GM12878 (cell line): ENCODE measurements around the gene TPK1. TPM values are rescaled to one million over a fixed set of nuclear protein-coding genes. Genes with fewer than 3 reads are reported as not detected.

ENCODE experiments used
- ATAC-seq: fragments of 200-7000 bp; cut with Tn5 transposase; 3 replicates; pipeline ENCODE4 v1.9.1; 2020; ENCODE audit warnings: mild to moderate bottlenecking, moderate library complexity
- BruUV-seq: library from RNA; stranded (reverse); fragments of 400-500 nt; replicated peaks from 2 replicates; lab custom pipeline; 2021; lab: Mats Ljungman, UMichigan
- CTCF ChIA-PET: fragments of 300-600 bp; sonication (Branson Sonifier 250); formaldehyde crosslinking; extraction: SDS; loops from one replicate; lab custom pipeline; 2021; ENCODE audit warnings: inconsistent platforms; lab: Yijun Ruan, JAX
- POLR2A ChIA-PET: fragments of 350-600 bp; formaldehyde crosslinking; extraction: SDS; loops from one replicate; lab custom pipeline; 2021; ENCODE audit warnings: inconsistent platforms; lab: Charles Lee
- RAD21 ChIA-PET: fragments of 300-600 bp; sonication (Branson Sonifier 250); formaldehyde crosslinking; loops from one replicate; lab custom pipeline; 2023; ENCODE audit warnings: antibody characterized with exemption; ENCODE audit not compliant: unreplicated experiment; lab: Charles Lee
- SMC1A ChIA-PET: fragments of 300-600 bp; sonication (Branson Sonifier 250); formaldehyde crosslinking; loops from one replicate; lab custom pipeline; 2023; ENCODE audit not compliant: unreplicated experiment, uncharacterized antibody; lab: Charles Lee
- DNase-seq: peaks from one replicate; pipeline ENCODE4 v3.0.0-alpha.2; 2011; ENCODE audit warnings: low read depth, low spot score
- FAIRE-seq: peaks from 3 replicates; lab custom pipeline; 2011; peaks lifted over from hg19 to GRCh38; lab: Jason Lieb, UNC
- H2AFZ ChIP-seq: 2 replicates; pipeline ENCODE4 v1.6.0; 2011; ENCODE audit warnings: low read depth, low read length, control low read depth; ENCODE audit not compliant: control insufficient read depth
- H3K27ac ChIP-seq: 2 replicates; pipeline ENCODE4 v1.5.1; 2011; ENCODE audit warnings: control low read depth; ENCODE audit not compliant: control insufficient read depth, insufficient read depth
- H3K27me3 ChIP-seq, 2 experiments: replicated peaks in 1 of 2; 2 replicates each; pipeline versions ENCODE4 v1.6.0 to v1.6.1; 2011; ENCODE audit warnings: low read length in 1 of 2; ENCODE audit not compliant: control insufficient read depth in 2 of 2, insufficient read depth in 2 of 2
- H3K36me3 ChIP-seq, 2 experiments: 2 replicates each; pipeline ENCODE4 v1.5.1; 2011; ENCODE audit warnings: low read length in 1 of 2; ENCODE audit not compliant: control insufficient read depth in 2 of 2, insufficient read depth in 2 of 2
- H3K4me1 ChIP-seq: 2 replicates; pipeline ENCODE4 v1.6.1; 2011; ENCODE audit warnings: mild to moderate bottlenecking, low read length, moderate library complexity, mixed read lengths; ENCODE audit not compliant: control insufficient read depth, insufficient read depth
- H3K4me2 ChIP-seq: 2 replicates; pipeline ENCODE4 v1.6.0; 2011; ENCODE audit warnings: control low read depth; ENCODE audit not compliant: control insufficient read depth, insufficient read depth
- H3K4me3 ChIP-seq: fragments of 200-600 bp; sonication (generic); 2 replicates; pipeline ENCODE4 v1.5.1; 2016
- H3K79me2 ChIP-seq: 2 replicates; pipeline ENCODE4 v1.6.0; 2011; ENCODE audit warnings: low read length; ENCODE audit not compliant: control insufficient read depth, insufficient read depth
- H3K9ac ChIP-seq: 2 replicates; pipeline ENCODE4 v1.8.0; 2011; ENCODE audit warnings: low read length, control low read depth, mixed read lengths; ENCODE audit not compliant: control insufficient read depth, insufficient read depth
- H3K9me3 ChIP-seq: replicated peaks from 3 replicates; pipeline ENCODE4 v1.5.1; 2011; ENCODE audit warnings: mild to moderate bottlenecking, low read length; ENCODE audit not compliant: control insufficient read depth, insufficient read depth
- H4K20me1 ChIP-seq: 2 replicates; pipeline ENCODE4 v1.6.0; 2011; ENCODE audit not compliant: control insufficient read depth, insufficient read depth
- DPF2 ChIP-seq: fragments of 450-650 bp; IDR thresholded peaks from 2 replicates; pipeline ENCODE4 v1.6.1; 2017; ENCODE audit warnings: mild to moderate bottlenecking
- NFIC ChIP-seq: IDR thresholded peaks from 2 replicates; pipeline ENCODE4 v1.6.1; 2012; ENCODE audit warnings: low read depth, mild to moderate bottlenecking, inconsistent platforms, low read length, moderate library complexity
- POU2F2 ChIP-seq: IDR thresholded peaks from 3 replicates; pipeline ENCODE4 v1.6.1; 2011; ENCODE audit warnings: low read depth, mild to moderate bottlenecking, low read length, borderline replicate concordance
- TAF1 ChIP-seq: IDR thresholded peaks from 2 replicates; pipeline ENCODE4 v1.6.1; 2011; ENCODE audit warnings: mild to moderate bottlenecking, low read depth, low read length, borderline replicate concordance
- ZBTB11 ChIP-seq: fragments of 450-650 bp; formaldehyde crosslinking; IDR thresholded peaks from 2 replicates; pipeline ENCODE4 v1.5.0; 2022; ENCODE audit warnings: mild to moderate bottlenecking, missing genetic modification characterization
- ZBTB40 ChIP-seq: fragments of 450-650 bp; IDR thresholded peaks from 2 replicates; pipeline ENCODE4 v1.6.1; 2016; ENCODE audit warnings: mild to moderate bottlenecking, moderate library complexity, borderline replicate concordance
- WGBS: methylation state at CpG from one replicate; pipeline ENCODE4 v1.1.6; 2016; ENCODE audit warnings: low lambda C conversion rate; ENCODE audit not compliant: insufficient replicate concordance, insufficient coverage; ENCODE audit errors: missing lambda C conversion rate; 5-methylcytosine and 5-hydroxymethylcytosine counted together
- in situ Hi-C: fragments of 300-500 bp; cut with MboI; formaldehyde crosslinking; loops from 9 replicates; pipeline ENCODE4 v1.14.3; 2018; ENCODE audit warnings: mixed read lengths
- intact Hi-C: fragments of 100-400 bp; cut with micrococcal nuclease; formaldehyde crosslinking; loops from one replicate; pipeline ENCODE4 v1.14.2; 2022; ENCODE audit not compliant: unreplicated experiment
- polyA plus RNA-seq, 11 experiments: library from polyadenylated mRNA; depleted of rRNA in 4 of 11; unstranded in 6 of 11; stranded (reverse) in 5 of 11; fragments of >200 nt; fragmentation: Nextera tagmentation in 4 of 11; fragmentation: Illumina TruSeq in 1 of 11; extraction: Ambion mirVana in 4 of 11; extraction: Trizol in 1 of 11; gene quantifications; 1 replicate in 1 of 11; 2 replicates in 10 of 11; pipeline versions ENCODE4 v1.2.1 to v1.2.3, GENCODE V29; 2011 to 2016; ENCODE audit warnings: inconsistent platforms in 2 of 11, missing spikeins in 2 of 11, low read depth in 1 of 11
- total RNA-seq, 4 experiments: library from RNA; depleted of rRNA in 3 of 4; stranded (reverse); fragments of >200 nt in 3 of 4; fragmentation: Illumina TruSeq in 1 of 4; extraction: Trizol in 1 of 4; gene quantifications; 2 replicates each; pipeline versions ENCODE4 v1.2.1 to v1.2.3, GENCODE V29; 2013 to 2021

Gene TPK1
- total and polyA plus RNA-seq, 10 of the 15 experiments (the other 5 are each of a cell fraction or from before 2014, with no cell fraction given) = 7.1 to 19.0 (median 9.3) TPM

- intact Hi-C loops = loop anchor here (1.0 to 5.0 kb wide), 2 partner anchors 8 to 97 kb away; no protein-coding TSS in a partner anchor
- Histone ChIP-seq H3K4me1 (no peaks in the 10 kb centered on the region; the same call in 1 of the 2 replicates), H3K79me2 (peaks cover 2% of the 10 kb centered on the region; the same call in 1 of the 2 replicates), H3K9me3 (peaks cover 2% of the 10 kb centered on the region; the same call in 2 of the 3 replicates), H4K20me1 (no peaks in the 10 kb centered on the region), H3K27ac (peak overlapping the region; percentile 86), H3K27me3 (no peaks in the 10 kb centered on the region), H3K36me3 (no peaks in the 10 kb centered on the region), H3K4me2 (peak overlapping the region; percentile 95), H3K4me3 (peak overlapping the region; percentile 94), H2AFZ (peak overlapping the region; percentile 98), H3K9ac (peak overlapping the region; percentile 84)
- BruUV-seq = no TSS peak
- POLR2A ChIA-PET = interaction anchor here (1.7 to 3.0 kb wide), 5 partner anchors 9 to 96 kb away, joined by 6 to 22 read pairs (median 7); no protein-coding TSS in a partner anchor
- ATAC-seq (peak; percentile 57), DNase-seq (peak; percentile 23), FAIRE-seq (no peak)
- RAD21 ChIA-PET = interaction anchor here (0.6 to 3.2 kb wide), 6 partner anchors 9 to 429 kb away, joined by 3 to 39 read pairs (median 12); no protein-coding TSS in a partner anchor
- TF ChIP-seq ZBTB40 (no peak), DPF2 (no peak), TAF1 (0 out of 2 replicates have a peak, but pooled peaks have one; percentile 5), ZBTB11 (no peak), POU2F2 (0 out of 3 replicates have a peak, but pooled peaks have one; percentile 10), NFIC (peak; percentile 44; the same call in 1 of the 2 replicates)
- CTCF ChIA-PET = interaction anchor here (0.8 to 3.2 kb wide), 8 partner anchors 8 to 95 kb away, joined by 3 to 20 read pairs (median 6); no protein-coding TSS in a partner anchor
- WGBS = 0% methylated on average over 13 of the region's 13 CpGs
- in situ Hi-C loops = no loop called here
- SMC1A ChIA-PET = interaction anchor here (0.7 to 5.7 kb wide), 12 partner anchors 8 to 114 kb away, joined by 3 to 45 read pairs (median 5); no protein-coding TSS in a partner anchor
Measured at GRCh38 chr7:144834641-144835144, 1.2 kb downstream of the TPK1 start.
